Ramos (cell line): Measurements from ENCODE around the gene DDX31.

ENCODE experiments used
- in situ Hi-C: fragments of 300-500 bp; cut with MboI; formaldehyde crosslinking; loops from one replicate; pipeline ENCODE4 v1.14.3; 2022; ENCODE audit warnings: low sequenced_read_pairs; ENCODE audit not compliant: unreplicated experiment

Gene DDX31

GRCh38 chr9:132554755-132555154 lies 115.0 kb downstream of the DDX31 start:
- in situ Hi-C loops, result no loop called here

- in situ Hi-C loops, result no loop called here
Measured at GRCh38 chr9:132552041-132552440, 117.7 kb downstream of the DDX31 start.

- in situ Hi-C loops, result no loop called here
Measured at GRCh38 chr9:132551556-132551955, 118.2 kb downstream of the DDX31 start.

- in situ Hi-C loops, result no loop called here
Measured at GRCh38 chr9:132548751-132549640, 120.8 kb downstream of the DDX31 start.

- in situ Hi-C loops, result no loop called here
Measured at GRCh38 chr9:132547976-132548730, 121.6 kb downstream of the DDX31 start.

- in situ Hi-C loops, result no loop called here
Measured at GRCh38 chr9:132547436-132547835, 122.3 kb downstream of the DDX31 start.

- in situ Hi-C loops, result no loop called here
Measured at GRCh38 chr9:132547052-132547431, 122.7 kb downstream of the DDX31 start.

GRCh38 chr9:132546148-132547051 lies 123.4 kb downstream of the DDX31 start:
- in situ Hi-C loops, result no loop called here

GRCh38 chr9:132545578-132545977 lies 124.2 kb downstream of the DDX31 start:
- in situ Hi-C loops, result no loop called here

GRCh38 chr9:132543960-132544359 lies 125.8 kb downstream of the DDX31 start:
- in situ Hi-C loops, result no loop called here

GRCh38 chr9:132543251-132543650 lies 126.5 kb downstream of the DDX31 start:
- in situ Hi-C loops, result no loop called here
